ENCODE measurements around the gene ABCA10.
"Not testable (repeated sequence)": the region's sequence is repeated elsewhere in the genome, so short reads cannot be mapped to it uniquely, and the experiment has no call there.

ABCA10 gene
- 1.8 to 7.7 (median 3.9) reads per million in 3 experiments for total RNA-seq

GRCh38 chr17:69228576-69228975, at the start of gene ABCA10:
Gene ABCA10, minus strand, starts transcription at chr17:69228824. Its CDS starts 3,466 bp downstream, at chr17:69225358.
- DNase-seq = no peak

GRCh38 chr17:69276279-69276678, 47.7 kb upstream of the ABCA10 start:
- DNase-seq = not testable (repeated sequence)

- DNase-seq = no peak
Observed at GRCh38 chr17:69275751-69276150, 47.1 kb upstream of the ABCA10 start.

GRCh38 chr17:69271023-69271422, 42.4 kb upstream of the ABCA10 start:
- DNase-seq = no peak

GRCh38 chr17:69269131-69269998, 40.7 kb upstream of the ABCA10 start:
- DNase-seq = no peak

GRCh38 chr17:69268543-69269014, 40.0 kb upstream of the ABCA10 start:
- no peak for DNase-seq

- DNase-seq = no peak
Observed at GRCh38 chr17:69267219-69267618, 38.6 kb upstream of the ABCA10 start.

GRCh38 chr17:69265873-69266272, 37.2 kb upstream of the ABCA10 start:
- DNase-seq = no peak

- no peak for DNase-seq
Observed at GRCh38 chr17:69254187-69254586, 25.6 kb upstream of the ABCA10 start.

- no peak for DNase-seq
Observed at GRCh38 chr17:69250641-69251040, 22.0 kb upstream of the ABCA10 start.

GRCh38 chr17:69246726-69247375, 18.2 kb upstream of the ABCA10 start:
- peak; percentile 4 for DNase-seq

- DNase-seq = no peak
Observed at GRCh38 chr17:69246202-69246601, 17.6 kb upstream of the ABCA10 start.

- DNase-seq = no peak
Observed at GRCh38 chr17:69245617-69246016, 17.0 kb upstream of the ABCA10 start.

- DNase-seq = no peak
Observed at GRCh38 chr17:69239611-69240600, 11.3 kb upstream of the ABCA10 start.

GRCh38 chr17:69236946-69237345, 8.3 kb upstream of the ABCA10 start:
- no peak for DNase-seq

GRCh38 chr17:69236464-69236863, 7.8 kb upstream of the ABCA10 start:
- no peak for DNase-seq

- peak; percentile 19 for DNase-seq
Observed at GRCh38 chr17:69235338-69236058, 6.9 kb upstream of the ABCA10 start.

- DNase-seq = no peak
Observed at GRCh38 chr17:69232650-69233049, 4.0 kb upstream of the ABCA10 start.

- DNase-seq = no peak
Observed at GRCh38 chr17:69231521-69231920, 2.9 kb upstream of the ABCA10 start.

- DNase-seq = no peak
Observed at GRCh38 chr17:69230939-69231338, 2.3 kb upstream of the ABCA10 start.

GRCh38 chr17:69228018-69228417, 606 bp downstream of the ABCA10 start:
- DNase-seq = no peak

GRCh38 chr17:69227541-69227940, 1.1 kb downstream of the ABCA10 start:
- no peak for DNase-seq
